HCT116 (cell line): ENCODE data around the gene DNASE1L3.
"Not testable (repeated sequence)": the region's sequence is repeated elsewhere in the genome, so short reads cannot be mapped to it uniquely, and the experiment has no call there.

Source experiments
- EZH2phosphoT487 ChIP-seq: fragments of 200-600 bp; IDR thresholded peaks from 2 replicates; pipeline ENCODE4 v1.6.1; 2018; ENCODE audit warnings: antibody characterized with exemption, borderline replicate concordance
- POLR2A ChIP-seq: IDR thresholded peaks from 2 replicates; pipeline ENCODE4 v1.7.0; 2011; ENCODE audit warnings: borderline replicate concordance; ENCODE audit not compliant: insufficient read depth, insufficient read length; ENCODE audit errors: extremely low read depth
- SIN3A ChIP-seq: IDR thresholded peaks from 2 replicates; pipeline ENCODE4 v1.6.1; 2012; ENCODE audit warnings: low read depth
- YY1 ChIP-seq: IDR thresholded peaks from 2 replicates; pipeline ENCODE4 v1.6.1; 2011; ENCODE audit warnings: low read length, low read depth, moderate library complexity, mild to moderate bottlenecking; ENCODE audit not compliant: insufficient replicate concordance; ENCODE audit errors: extremely low read depth
- TF ChIP-seq, protein P1 (sequence below): IDR thresholded peaks from 2 replicates; pipeline ENCODE4 v1.6.1; 2012; ENCODE audit warnings: low read depth
- TF ChIP-seq, protein P2 (sequence below), 3 experiments: fragments of 200-600 bp in 1 of 3; sonication (generic) in 1 of 3; IDR thresholded peaks in 2 of 3; conservative IDR thresholded peaks in 1 of 3; 2 replicates each; pipeline ENCODE4 v1.5.1; 2012 to 2017; ENCODE audit warnings: low read depth in 2 of 3, low read length in 2 of 3, antibody characterized with exemption in 1 of 3, borderline replicate concordance in 1 of 3, control low read depth in 1 of 3, mild to moderate bottlenecking in 1 of 3, mixed read lengths in 1 of 3, mixed run types in 1 of 3, moderate library complexity in 1 of 3; ENCODE audit not compliant: insufficient read depth in 1 of 3

DNA sequence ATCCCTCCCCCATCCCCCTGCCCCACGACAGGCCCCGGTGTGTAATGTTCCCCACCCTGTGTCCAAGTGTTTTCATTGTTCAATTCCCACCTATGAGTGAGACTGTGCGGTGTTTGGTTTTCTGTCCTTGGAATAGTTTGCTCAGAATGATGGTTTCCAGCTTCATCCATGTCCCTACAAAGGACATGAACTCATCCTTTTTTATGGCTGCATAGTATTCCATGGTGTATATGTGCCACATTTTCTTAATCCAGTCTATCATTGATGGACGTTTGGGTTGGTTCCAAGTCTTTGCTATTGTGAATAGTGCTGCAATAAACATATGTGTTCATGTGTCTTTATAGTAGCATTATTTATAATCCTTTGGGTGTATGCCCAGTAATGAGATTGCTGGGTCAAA lies 32.1 kb upstream of the DNASE1L3 start:
- not testable (repeated sequence) for TF ChIP-seq EZH2phosphoT487, YY1, SIN3A, POLR2A
- TF ChIP-seq, protein P1, sequence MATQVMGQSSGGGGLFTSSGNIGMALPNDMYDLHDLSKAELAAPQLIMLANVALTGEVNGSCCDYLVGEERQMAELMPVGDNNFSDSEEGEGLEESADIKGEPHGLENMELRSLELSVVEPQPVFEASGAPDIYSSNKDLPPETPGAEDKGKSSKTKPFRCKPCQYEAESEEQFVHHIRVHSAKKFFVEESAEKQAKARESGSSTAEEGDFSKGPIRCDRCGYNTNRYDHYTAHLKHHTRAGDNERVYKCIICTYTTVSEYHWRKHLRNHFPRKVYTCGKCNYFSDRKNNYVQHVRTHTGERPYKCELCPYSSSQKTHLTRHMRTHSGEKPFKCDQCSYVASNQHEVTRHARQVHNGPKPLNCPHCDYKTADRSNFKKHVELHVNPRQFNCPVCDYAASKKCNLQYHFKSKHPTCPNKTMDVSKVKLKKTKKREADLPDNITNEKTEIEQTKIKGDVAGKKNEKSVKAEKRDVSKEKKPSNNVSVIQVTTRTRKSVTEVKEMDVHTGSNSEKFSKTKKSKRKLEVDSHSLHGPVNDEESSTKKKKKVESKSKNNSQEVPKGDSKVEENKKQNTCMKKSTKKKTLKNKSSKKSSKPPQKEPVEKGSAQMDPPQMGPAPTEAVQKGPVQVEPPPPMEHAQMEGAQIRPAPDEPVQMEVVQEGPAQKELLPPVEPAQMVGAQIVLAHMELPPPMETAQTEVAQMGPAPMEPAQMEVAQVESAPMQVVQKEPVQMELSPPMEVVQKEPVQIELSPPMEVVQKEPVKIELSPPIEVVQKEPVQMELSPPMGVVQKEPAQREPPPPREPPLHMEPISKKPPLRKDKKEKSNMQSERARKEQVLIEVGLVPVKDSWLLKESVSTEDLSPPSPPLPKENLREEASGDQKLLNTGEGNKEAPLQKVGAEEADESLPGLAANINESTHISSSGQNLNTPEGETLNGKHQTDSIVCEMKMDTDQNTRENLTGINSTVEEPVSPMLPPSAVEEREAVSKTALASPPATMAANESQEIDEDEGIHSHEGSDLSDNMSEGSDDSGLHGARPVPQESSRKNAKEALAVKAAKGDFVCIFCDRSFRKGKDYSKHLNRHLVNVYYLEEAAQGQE: not testable (repeated sequence)
- TF ChIP-seq, protein P2, sequence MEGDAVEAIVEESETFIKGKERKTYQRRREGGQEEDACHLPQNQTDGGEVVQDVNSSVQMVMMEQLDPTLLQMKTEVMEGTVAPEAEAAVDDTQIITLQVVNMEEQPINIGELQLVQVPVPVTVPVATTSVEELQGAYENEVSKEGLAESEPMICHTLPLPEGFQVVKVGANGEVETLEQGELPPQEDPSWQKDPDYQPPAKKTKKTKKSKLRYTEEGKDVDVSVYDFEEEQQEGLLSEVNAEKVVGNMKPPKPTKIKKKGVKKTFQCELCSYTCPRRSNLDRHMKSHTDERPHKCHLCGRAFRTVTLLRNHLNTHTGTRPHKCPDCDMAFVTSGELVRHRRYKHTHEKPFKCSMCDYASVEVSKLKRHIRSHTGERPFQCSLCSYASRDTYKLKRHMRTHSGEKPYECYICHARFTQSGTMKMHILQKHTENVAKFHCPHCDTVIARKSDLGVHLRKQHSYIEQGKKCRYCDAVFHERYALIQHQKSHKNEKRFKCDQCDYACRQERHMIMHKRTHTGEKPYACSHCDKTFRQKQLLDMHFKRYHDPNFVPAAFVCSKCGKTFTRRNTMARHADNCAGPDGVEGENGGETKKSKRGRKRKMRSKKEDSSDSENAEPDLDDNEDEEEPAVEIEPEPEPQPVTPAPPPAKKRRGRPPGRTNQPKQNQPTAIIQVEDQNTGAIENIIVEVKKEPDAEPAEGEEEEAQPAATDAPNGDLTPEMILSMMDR (IDR thresholded peaks at IDR 0.05 in 2 of 3, conservative IDR thresholded peaks at IDR 0.05 in 1 of 3; ENCODE audit: borderline replicate concordance in 1 of 3, insufficient read depth in 1 of 3, low read depth in 2 of 3, low read length in 2 of 3): not testable (repeated sequence)
